Activated T-helper 1 cell treated with anti-CD3 and anti-CD28 coated beads, Interleukin-12 subunit alpha, Interleukin-12 subunit beta, Interleukin-2, Interleukin-4 antibody, amounts not matched to agents 30 ng/mL and 10 ng/mL and 1 ng/mL, durations not matched to agents 14 hours and 24 hours and 36 hours (primary cell): Measurements from ENCODE around the gene HS1BP3. TPM values are rescaled to one million over a fixed set of nuclear protein-coding genes. Genes with fewer than 3 reads are reported as not detected.

ENCODE experiments used
- DNase-seq: peaks from one replicate; pipeline ENCODE4 v3.0.0; 2021; ENCODE audit warnings: low spot score
- H3K27ac Mint-ChIP-seq: one replicate; pipeline ENCODE4 v1.8.0; 2021; ENCODE audit warnings: mild to moderate bottlenecking, mixed read lengths
- H3K27me3 Mint-ChIP-seq: one replicate; pipeline ENCODE4 v1.8.0; 2022; ENCODE audit warnings: mild to moderate bottlenecking, moderate library complexity, mixed read lengths; ENCODE audit not compliant: insufficient read depth
- H3K36me3 Mint-ChIP-seq: one replicate; pipeline ENCODE4 v1.8.0; 2021; ENCODE audit warnings: low read depth, mixed read lengths
- H3K4me1 Mint-ChIP-seq: one replicate; pipeline ENCODE4 v1.8.0; 2021; ENCODE audit warnings: low read depth, mixed read lengths
- H3K4me3 Mint-ChIP-seq: one replicate; pipeline ENCODE4 v1.8.0; 2021; ENCODE audit warnings: mild to moderate bottlenecking, moderate library complexity, mixed read lengths
- H3K9me3 Mint-ChIP-seq: one replicate; pipeline ENCODE4 v1.8.0; 2021; ENCODE audit warnings: mixed read lengths
- intact Hi-C: fragments of 100-400 bp; cut with micrococcal nuclease; formaldehyde crosslinking; loops from one replicate; pipeline ENCODE4 v1.15.1; 2024
- total RNA-seq: library from RNA; stranded (reverse); gene quantifications from 2 replicates; pipeline ENCODE4 v1.2.3, GENCODE V29; 2022

Gene HS1BP3
- total RNA-seq, 1 donor from 2014 or later: 9.1 TPM

GRCh38 chr2:20608666-20609348 is 42.1 kb downstream of the HS1BP3 start:
- Mint-ChIP-seq H3K36me3 (no peaks in the 10 kb centered on the region), H3K4me3 (no peak overlapping the region), H3K9me3 (peaks cover 8% of the 10 kb centered on the region), H3K27me3 (peaks cover 4% of the 10 kb centered on the region), H3K27ac (no peak overlapping the region), H3K4me1 (no peaks in the 10 kb centered on the region)
- no peak for DNase-seq
- intact Hi-C loops: no loop called here

- H3K9me3 Mint-ChIP-seq: peaks cover 8% of the 10 kb centered on the region
- H3K4me3 Mint-ChIP-seq: no peak overlapping the region
- DNase-seq: no peak
- H3K27me3 Mint-ChIP-seq: peaks cover 4% of the 10 kb centered on the region
- H3K36me3 Mint-ChIP-seq: no peaks in the 10 kb centered on the region
- H3K27ac Mint-ChIP-seq: no peak overlapping the region
- intact Hi-C loops: no loop called here
- no peaks in the 10 kb centered on the region for H3K4me1 Mint-ChIP-seq
Measured at GRCh38 chr2:20607446-20607845, 43.5 kb downstream of the HS1BP3 start.

- H3K4me1 Mint-ChIP-seq: no peaks in the 10 kb centered on the region
- no peak overlapping the region for H3K4me3 Mint-ChIP-seq
- H3K36me3 Mint-ChIP-seq: no peaks in the 10 kb centered on the region
- no peak overlapping the region for H3K27ac Mint-ChIP-seq
- H3K9me3 Mint-ChIP-seq: peaks cover 8% of the 10 kb centered on the region
- intact Hi-C loops: no loop called here
- peaks cover 2% of the 10 kb centered on the region for H3K27me3 Mint-ChIP-seq
- DNase-seq: no peak
Measured at GRCh38 chr2:20606198-20606597, 44.7 kb downstream of the HS1BP3 start.

GRCh38 chr2:20604951-20605381 is 45.9 kb downstream of the HS1BP3 start:
- H3K9me3 Mint-ChIP-seq: peaks cover 8% of the 10 kb centered on the region
- intact Hi-C loops: no loop called here
- no peak overlapping the region for H3K27ac Mint-ChIP-seq
- no peaks in the 10 kb centered on the region for H3K36me3 Mint-ChIP-seq
- H3K4me3 Mint-ChIP-seq: no peak overlapping the region
- no peak for DNase-seq
- H3K4me1 Mint-ChIP-seq: no peaks in the 10 kb centered on the region
- peaks cover 2% of the 10 kb centered on the region for H3K27me3 Mint-ChIP-seq

GRCh38 chr2:20604401-20604911 is 46.4 kb downstream of the HS1BP3 start:
- H3K9me3 Mint-ChIP-seq: peaks cover 8% of the 10 kb centered on the region
- no peaks in the 10 kb centered on the region for H3K36me3 Mint-ChIP-seq
- H3K27ac Mint-ChIP-seq: no peak overlapping the region

GRCh38 chr2:20603791-20604190 is 47.1 kb downstream of the HS1BP3 start:
- Mint-ChIP-seq H3K9me3 (peaks cover 8% of the 10 kb centered on the region), H3K4me3 (no peak overlapping the region), H3K27me3 (peaks cover 2% of the 10 kb centered on the region), H3K27ac (no peak overlapping the region), H3K36me3 (no peaks in the 10 kb centered on the region), H3K4me1 (no peaks in the 10 kb centered on the region)
- intact Hi-C loops: no loop called here
- DNase-seq: no peak

More at GRCh38 chr2:20604401-20604911, 46.4 kb downstream of the HS1BP3 start:
- peaks cover 2% of the 10 kb centered on the region for H3K27me3 Mint-ChIP-seq
- intact Hi-C loops: no loop called here
- DNase-seq: no peak
- H3K4me1 Mint-ChIP-seq: no peaks in the 10 kb centered on the region
- no peak overlapping the region for H3K4me3 Mint-ChIP-seq

- H3K4me1 Mint-ChIP-seq: no peaks in the 10 kb centered on the region
- H3K9me3 Mint-ChIP-seq: peaks cover 6% of the 10 kb centered on the region
- no peaks in the 10 kb centered on the region for H3K36me3 Mint-ChIP-seq
- H3K27ac Mint-ChIP-seq: no peak overlapping the region
- no peak for DNase-seq
- intact Hi-C loops: no loop called here
- peaks cover under 1% of the 10 kb centered on the region for H3K27me3 Mint-ChIP-seq
- no peak overlapping the region for H3K4me3 Mint-ChIP-seq
Measured at GRCh38 chr2:20602803-20603202, 48.1 kb downstream of the HS1BP3 start.

GRCh38 chr2:20600756-20601325 is 50.1 kb downstream of the HS1BP3 start:
- intact Hi-C loops: no loop called here
- Mint-ChIP-seq H3K36me3 (no peaks in the 10 kb centered on the region), H3K4me3 (no peak overlapping the region), H3K9me3 (no peaks in the 10 kb centered on the region), H3K27me3 (no peaks in the 10 kb centered on the region), H3K4me1 (peaks cover 2% of the 10 kb centered on the region), H3K27ac (no peak overlapping the region)
- DNase-seq: no peak

GRCh38 chr2:20599861-20600461 is 50.9 kb downstream of the HS1BP3 start:
- no peak for DNase-seq
- Mint-ChIP-seq H3K27me3 (no peaks in the 10 kb centered on the region), H3K36me3 (no peaks in the 10 kb centered on the region), H3K4me3 (no peak overlapping the region), H3K9me3 (no peaks in the 10 kb centered on the region), H3K4me1 (peaks cover 9% of the 10 kb centered on the region), H3K27ac (no peak overlapping the region)
- intact Hi-C loops: no loop called here

GRCh38 chr2:20599001-20599600 is 51.8 kb downstream of the HS1BP3 start:
- H3K27ac Mint-ChIP-seq: no peak overlapping the region
- H3K27me3 Mint-ChIP-seq: no peaks in the 10 kb centered on the region
- no peaks in the 10 kb centered on the region for H3K36me3 Mint-ChIP-seq
- H3K4me1 Mint-ChIP-seq: peaks cover 9% of the 10 kb centered on the region
- no peaks in the 10 kb centered on the region for H3K9me3 Mint-ChIP-seq
- no peak overlapping the region for H3K4me3 Mint-ChIP-seq
- DNase-seq: no peak
- intact Hi-C loops: no loop called here

- Mint-ChIP-seq H3K9me3 (no peaks in the 10 kb centered on the region), H3K36me3 (no peaks in the 10 kb centered on the region), H3K27ac (peak overlapping the region; percentile 35), H3K4me1 (peaks cover 9% of the 10 kb centered on the region), H3K4me3 (no peak overlapping the region), H3K27me3 (no peaks in the 10 kb centered on the region)
- no peak for DNase-seq
- intact Hi-C loops: no loop called here
Measured at GRCh38 chr2:20597860-20598183, 53.1 kb downstream of the HS1BP3 start.

GRCh38 chr2:20596973-20597859 is 53.7 kb downstream of the HS1BP3 start:
- no peak for DNase-seq
- Mint-ChIP-seq H3K27me3 (no peaks in the 10 kb centered on the region), H3K27ac (no peak overlapping the region), H3K4me1 (peaks cover 9% of the 10 kb centered on the region), H3K36me3 (no peaks in the 10 kb centered on the region), H3K4me3 (no peak overlapping the region), H3K9me3 (no peaks in the 10 kb centered on the region)
- intact Hi-C loops: no loop called here
